Sigmoid colon (tissue), 7 donors: ENCODE results near the gene FOXRED1. TPM values are rescaled to one million over a fixed set of nuclear protein-coding genes. Genes with fewer than 3 reads are reported as not detected.

ENCODE experiments used
- DNase-seq: peaks from one replicate; pipeline ENCODE4 v3.0.0-alpha.2; 2019
- H3K27ac ChIP-seq, 4 donors: fragments of 200-600 bp; sonication (generic); one replicate each; pipeline ENCODE4 v1.5.1; 2016 to 2019; ENCODE audit warnings: mild to moderate bottlenecking in 1 of 4
- H3K27me3 ChIP-seq, 3 donors: fragments of 200-600 bp; sonication (generic); one replicate each; pipeline ENCODE4 v1.5.1; 2019; ENCODE audit warnings: mild to moderate bottlenecking in 1 of 3
- H3K36me3 ChIP-seq, 4 donors: fragments of 200-600 bp; sonication (generic); one replicate each; pipeline ENCODE4 v1.5.1; 2016 to 2019
- H3K4me1 ChIP-seq, 4 donors: fragments of 200-600 bp; sonication (generic); one replicate each; pipeline ENCODE4 v1.5.1; 2017 to 2019
- H3K4me3 ChIP-seq, 4 donors: fragments of 200-600 bp; sonication (generic); one replicate each; pipeline ENCODE4 v1.5.1; 2017 to 2019; ENCODE audit warnings: mild to moderate bottlenecking in 2 of 4, moderate library complexity in 1 of 4
- H3K9me3 ChIP-seq, 4 donors: fragments of 200-600 bp in 3 of 4; sonication (generic) in 3 of 4; one replicate each; pipeline versions ENCODE4 v1.5.1 to v1.6.1; 2013 to 2019
- EP300 ChIP-seq, 4 donors: sonication (generic); formaldehyde crosslinking; IDR thresholded peaks; one replicate each; pipeline ENCODE4 v1.6.1; 2017; ENCODE audit warnings: antibody characterized with exemption in 4 of 4
- POLR2A ChIP-seq, 2 donors: fragments of 450-650 bp; IDR thresholded peaks; one replicate each; pipeline ENCODE4 v1.6.1; 2016; ENCODE audit warnings: antibody characterized with exemption in 2 of 2, mild to moderate bottlenecking in 2 of 2, moderate library complexity in 2 of 2
- POLR2AphosphoS5 ChIP-seq, 4 donors: sonication (generic); formaldehyde crosslinking; IDR thresholded peaks; one replicate each; pipeline ENCODE4 v1.6.1; 2017; ENCODE audit warnings: antibody characterized with exemption in 4 of 4
- WGBS, 2 donors: extraction: QIAGEN DNeasy Blood & Tissue Kit; methylation state at CpG; one replicate each; pipeline ENCODE4 v1.1.7; 2013; 5-methylcytosine and 5-hydroxymethylcytosine counted together
- intact Hi-C: fragments of 100-400 bp; cut with DNase I; formaldehyde crosslinking; loops from one replicate; pipeline ENCODE4 v1.15.1; 2023
- polyA plus RNA-seq, 3 donors: library from polyadenylated mRNA; stranded (reverse); fragments of 200-250 nt; gene quantifications; one replicate each; pipeline ENCODE4 v1.2.3, GENCODE V29; 2013
- small RNA-seq, 3 donors: library from RNA; depleted of rRNA; stranded (forward); fragments of <200 nt; gene quantifications; one replicate each; pipeline ENCODE3, GENCODE V24; 2016
- total RNA-seq, 4 donors: library from RNA; depleted of rRNA; stranded (reverse); fragments of >200 nt; gene quantifications; one replicate each; pipeline ENCODE4 v1.1.0, GENCODE V29; 2016
- TF ChIP-seq, protein P1 (sequence below), 4 experiments: fragments of 450-650 bp in 3 of 4; fragments of 200-600 bp in 1 of 4; IDR thresholded peaks; one replicate each; pipeline ENCODE4 v1.5.1; 2016 to 2019; ENCODE audit warnings: antibody characterized with exemption in 4 of 4, mild to moderate bottlenecking in 3 of 4, moderate library complexity in 2 of 4
- donor health status: healthy with polysubstance abuse.
- donor health status: Bipolar disorder and iron deficiency.
- donor health status: healthy.

Gene FOXRED1
- total and polyA plus RNA-seq, 7 donors, result 10.8 to 46.0 (median 16.0) TPM

DNA sequence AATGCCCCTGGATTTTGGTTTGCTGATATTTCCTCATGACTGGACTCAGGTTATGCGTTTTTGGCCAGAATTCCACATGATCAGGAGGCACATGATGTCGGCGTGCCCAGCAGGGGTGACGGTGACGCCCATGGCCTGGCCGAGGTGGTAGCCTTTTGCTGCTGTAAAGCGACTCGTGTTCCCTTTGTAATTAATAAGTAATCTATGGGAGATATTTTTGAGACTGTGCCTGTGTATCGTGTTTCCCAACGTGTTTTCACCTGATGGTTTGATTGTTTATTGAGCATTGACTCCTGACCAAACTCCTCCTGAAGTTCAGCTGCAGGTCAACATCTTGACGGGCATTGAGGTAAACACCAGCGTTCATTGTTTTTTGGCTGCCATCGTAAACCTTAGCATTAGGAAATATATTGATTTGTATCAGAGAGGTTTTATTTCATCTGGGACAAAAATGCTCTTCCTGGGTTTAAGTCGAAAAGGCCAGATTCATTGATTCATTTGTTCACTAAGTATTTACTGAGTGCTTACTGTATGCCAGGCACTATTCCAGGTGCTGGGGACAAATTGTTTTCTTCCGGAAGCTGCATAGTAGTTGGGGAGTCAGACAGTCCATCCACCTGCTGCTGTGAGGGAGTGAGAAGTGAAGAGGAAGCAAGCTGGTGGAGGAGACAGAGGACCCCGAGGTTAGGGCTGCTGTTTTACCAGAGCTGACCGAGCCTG is 58.5 kb downstream of the FOXRED1 start:
- H3K9me3 ChIP-seq, result no peaks in the 10 kb centered on the region
- TF ChIP-seq POLR2AphosphoS5 (IDR thresholded peaks at IDR 0.05) (no peak), POLR2A (IDR thresholded peaks at IDR 0.05) (no peak), EP300 (IDR thresholded peaks at IDR 0.05) (no peak)
- TF ChIP-seq, protein P1, sequence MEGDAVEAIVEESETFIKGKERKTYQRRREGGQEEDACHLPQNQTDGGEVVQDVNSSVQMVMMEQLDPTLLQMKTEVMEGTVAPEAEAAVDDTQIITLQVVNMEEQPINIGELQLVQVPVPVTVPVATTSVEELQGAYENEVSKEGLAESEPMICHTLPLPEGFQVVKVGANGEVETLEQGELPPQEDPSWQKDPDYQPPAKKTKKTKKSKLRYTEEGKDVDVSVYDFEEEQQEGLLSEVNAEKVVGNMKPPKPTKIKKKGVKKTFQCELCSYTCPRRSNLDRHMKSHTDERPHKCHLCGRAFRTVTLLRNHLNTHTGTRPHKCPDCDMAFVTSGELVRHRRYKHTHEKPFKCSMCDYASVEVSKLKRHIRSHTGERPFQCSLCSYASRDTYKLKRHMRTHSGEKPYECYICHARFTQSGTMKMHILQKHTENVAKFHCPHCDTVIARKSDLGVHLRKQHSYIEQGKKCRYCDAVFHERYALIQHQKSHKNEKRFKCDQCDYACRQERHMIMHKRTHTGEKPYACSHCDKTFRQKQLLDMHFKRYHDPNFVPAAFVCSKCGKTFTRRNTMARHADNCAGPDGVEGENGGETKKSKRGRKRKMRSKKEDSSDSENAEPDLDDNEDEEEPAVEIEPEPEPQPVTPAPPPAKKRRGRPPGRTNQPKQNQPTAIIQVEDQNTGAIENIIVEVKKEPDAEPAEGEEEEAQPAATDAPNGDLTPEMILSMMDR (IDR thresholded peaks at IDR 0.05), result no peak
- 92% methylated on average over 17 of the region's 17 CpGs for WGBS, 2 donors
- intact Hi-C loops, result no loop called here
- peaks cover 0 to 8% (median 7%) of the 10 kb centered on the region in 4 donors for H3K4me1 ChIP-seq
- DNase-seq, result no peak
- H3K27ac ChIP-seq, result no peak overlapping the region
- H3K4me3 ChIP-seq, result no peak overlapping the region
- no peaks in the 10 kb centered on the region for H3K27me3 ChIP-seq
- H3K36me3 ChIP-seq, result peaks cover 0 to 16% (median 0%) of the 10 kb centered on the region in 4 donors

Small RNAs within 50 kb of the gene (small RNA-seq; reads per million reads assigned to genes)
- gene RN7SL351P, result 0 reads per million in 3 donors

Other genes with a start within 250 kb of the FOXRED1 start
- 10 to 100 TPM; 48.9 to 88.1 (median 66.3) TPM for gene CDON, start 206.3 kb upstream of the FOXRED1 start, total RNA-seq
- gene CDON, start 206.3 kb upstream of the FOXRED1 start, polyA plus RNA-seq, result 1 to 10 TPM in 1 of 3 donors, under 1 TPM in 2; under 0.01 to 3.4 (median 0.60) TPM
- gene RPUSD4, start 57.5 kb upstream of the FOXRED1 start, total RNA-seq, result 10 to 100 TPM; 14.3 to 24.4 (median 17.6) TPM
- gene RPUSD4, start 57.5 kb upstream of the FOXRED1 start, polyA plus RNA-seq, result 10 to 100 TPM in 2 of 3 donors, 1 to 10 TPM in 1; 7.9 to 22.5 (median 10.8) TPM
- 10 to 100 TPM; 13.3 to 22.2 (median 16.2) TPM for gene FAM118B, start 57.4 kb upstream of the FOXRED1 start, total RNA-seq
- 10 to 100 TPM; 25.8 to 54.3 (median 43.2) TPM for gene FAM118B, start 57.4 kb upstream of the FOXRED1 start, polyA plus RNA-seq
- gene SRPRA, start 259 bp upstream of the FOXRED1 start, total RNA-seq, result 10 to 100 TPM; 51.0 to 66.5 (median 57.2) TPM
- gene SRPRA, start 259 bp upstream of the FOXRED1 start, polyA plus RNA-seq, result 10 to 100 TPM in 2 of 3 donors, 1 to 10 TPM in 1; 7.8 to 62.1 (median 15.7) TPM
- gene TIRAP, start 13.9 kb downstream of the FOXRED1 start, total RNA-seq, result 10 to 100 TPM in 1 of 4 donors, 1 to 10 TPM in 3; 6.9 to 11.5 (median 8.1) TPM
- gene TIRAP, start 13.9 kb downstream of the FOXRED1 start, polyA plus RNA-seq, result 10 to 100 TPM in 2 of 3 donors, 1 to 10 TPM in 1; 4.2 to 11.4 (median 10.9) TPM
- 1 to 10 TPM; 7.6 to 10.0 (median 9.3) TPM for gene DCPS, start 34.9 kb downstream of the FOXRED1 start, total RNA-seq
- gene DCPS, start 34.9 kb downstream of the FOXRED1 start, polyA plus RNA-seq, result 10 to 100 TPM in 2 of 3 donors, 1 to 10 TPM in 1; 9.0 to 30.0 (median 15.0) TPM
- 10 to 100 TPM; 43.1 to 69.2 (median 45.5) TPM for gene ST3GAL4, start 86.5 kb downstream of the FOXRED1 start, total RNA-seq
- 100 to 1,000 TPM; 211 to 336 (median 268) TPM for gene ST3GAL4, start 86.5 kb downstream of the FOXRED1 start, polyA plus RNA-seq